Spinal cord (tissue), 10 donors: ENCODE results near the gene ASCL1. TPM values are rescaled to one million over a fixed set of nuclear protein-coding genes. Genes with fewer than 3 reads are reported as not detected.

Experiments
- DNase-seq, 6 donors: peaks; one replicate each; pipeline versions ENCODE4 v3.0.0 to v3.0.0-alpha.2; 2013 to 2015; ENCODE audit warnings: low spot score in 6 of 6, low read depth in 4 of 6
- H3K27ac ChIP-seq: one replicate; pipeline ENCODE4 v1.5.1; 2013; ENCODE audit warnings: low read depth, low read length, control low read depth
- H3K27me3 ChIP-seq: one replicate; pipeline ENCODE4 v1.6.1; 2013; ENCODE audit warnings: low read length; ENCODE audit not compliant: control insufficient read depth, insufficient read depth
- H3K36me3 ChIP-seq: one replicate; pipeline ENCODE4 v1.6.1; 2013; ENCODE audit warnings: low read length; ENCODE audit not compliant: control insufficient read depth, insufficient read depth
- H3K4me1 ChIP-seq: one replicate; pipeline ENCODE4 v1.6.1; 2013; ENCODE audit warnings: low read length; ENCODE audit not compliant: control insufficient read depth, insufficient read depth
- H3K4me3 ChIP-seq: one replicate; pipeline ENCODE4 v1.5.1; 2013; ENCODE audit warnings: low read depth, low read length, control low read depth
- H3K9me3 ChIP-seq: one replicate; pipeline ENCODE4 v1.6.1; 2013; ENCODE audit warnings: low read length; ENCODE audit not compliant: control insufficient read depth, insufficient read depth
- WGBS: methylation state at CpG from one replicate; pipeline ENCODE4 v1.1.5; 2013; ENCODE audit warnings: missing lambda C conversion rate; ENCODE audit not compliant: insufficient coverage; 5-methylcytosine and 5-hydroxymethylcytosine counted together
- polyA plus RNA-seq, 2 donors: library from polyadenylated mRNA; unstranded; fragments of 120-200 nt; gene quantifications; one replicate each; pipeline ENCODE4 v1.2.1, GENCODE V29; 2013; ENCODE audit not compliant: insufficient read length in 2 of 2
- total RNA-seq, 2 donors: library from RNA; depleted of rRNA in 1 of 2; stranded (reverse); fragments of 120-200 nt in 1 of 2; fragments of >200 nt in 1 of 2; gene quantifications; one replicate each; pipeline versions ENCODE4 v1.2.3 to v1.2.4, GENCODE V29; 2013 to 2014
- donor health status: healthy.

The ASCL1 gene
- total and polyA plus RNA-seq, 4 donors: 7.6 to 46.1 (median 23.7) TPM

GRCh38 chr12:102995372-102995771, 37.9 kb downstream of the ASCL1 start:
- no CpG with 5 or more reads among the region's 1 CpG for WGBS
- H3K4me3 ChIP-seq: no peak overlapping the region
- DNase-seq: no peak
- no peaks in the 10 kb centered on the region for H3K36me3 ChIP-seq
- H3K9me3 ChIP-seq: peaks cover 9% of the 10 kb centered on the region
- H3K4me1 ChIP-seq: no peaks in the 10 kb centered on the region
- H3K27ac ChIP-seq: no peak overlapping the region
- H3K27me3 ChIP-seq: no peaks in the 10 kb centered on the region

Other genes with a start within 250 kb of the ASCL1 start
- gene PAH, start 40.4 kb upstream of the ASCL1 start, total RNA-seq: under 1 TPM; 0.33 to 0.40 TPM
- 1 to 10 TPM; 1.2 to 1.7 TPM for gene PAH, start 40.4 kb upstream of the ASCL1 start, polyA plus RNA-seq